ENCODE measurements around the gene RASAL1. TPM values are rescaled to one million over a fixed set of nuclear protein-coding genes. Genes with fewer than 3 reads are reported as not detected.

The RASAL1 gene
- total and polyA plus RNA-seq, 2 donors (not counting 1 experiment from before 2014, with no cell fraction given): 0.10 to 11.0 TPM

GRCh38 chr12:113128802-113129663 is 6.5 kb downstream of the RASAL1 start:
- peaks cover 32% of the 10 kb centered on the region for H3K4me1 Mint-ChIP-seq
- peak overlapping the region; percentile 48 for H3K4me3 Mint-ChIP-seq
- ChIA-PET POLR2A (no interaction called here), CTCF (interaction anchor here (0.8 to 3.7 kb wide), 3 partner anchors 24 to 54 kb away, joined by 3 to 26 read pairs (median 3); no protein-coding TSS in a partner anchor)
- Histone ChIP-seq H3K9ac (ENCODE audit: low read length) (no peak overlapping the region), H3K27ac (ENCODE audit: low read length in 2 of 2) (no peak overlapping the region), H3K4me3 (ENCODE audit: control extremely low read depth in 1 of 5, extremely low read depth in 1 of 5, insufficient read depth in 1 of 5, low read depth in 2 of 5, low read length in 4 of 5) (no peak overlapping the region), H3K9me3 (ENCODE audit: control extremely low read depth in 1 of 3, control insufficient read depth in 2 of 3, insufficient read depth in 1 of 3, low read length in 2 of 3) (no peaks in the 10 kb centered on the region), H2AFZ (ENCODE audit: insufficient read depth, low read depth, low read length, poor library complexity, severe bottlenecking) (no peak overlapping the region), H3K4me2 (replicated peaks; ENCODE audit: low read depth, low read length, poor library complexity, severe bottlenecking) (no peak overlapping the region), H3K79me2 (ENCODE audit: control insufficient read depth, insufficient read depth, low read length) (no peaks in the 10 kb centered on the region), H3K27me3 (replicated peaks in 1 of 4; ENCODE audit: control extremely low read depth in 1 of 4, control insufficient read depth in 3 of 4, insufficient read depth in 4 of 4, low read length in 3 of 4) (no peaks in the 10 kb centered on the region), H3K4me1 (ENCODE audit: control insufficient read depth in 2 of 2, insufficient read depth in 2 of 2, low read length in 2 of 2) (peaks cover 18 to 20% of the 10 kb centered on the region in 2 donors), H3K36me3 (replicated peaks in 1 of 2; ENCODE audit: control extremely low read depth in 1 of 2, control insufficient read depth in 1 of 2, extremely low read depth in 1 of 2, insufficient read depth in 2 of 2, low read length in 1 of 2) (no peaks in the 10 kb centered on the region), H4K20me1 (ENCODE audit: control insufficient read depth, insufficient read depth, low read length, poor library complexity, severe bottlenecking) (no peaks in the 10 kb centered on the region)
- WGBS (ENCODE audit: insufficient coverage): 58% methylated on average over 7 of the region's 9 CpGs
- peak; percentile 9 for ATAC-seq (ENCODE audit: low read depth)
- intact Hi-C loops (cut with micrococcal nuclease): no loop called here
- TF ChIP-seq EZH2 (IDR thresholded peaks at IDR 0.05; ENCODE audit: borderline replicate concordance, insufficient read depth, low read depth, low read length, poor library complexity, severe bottlenecking): no peak
- TF ChIP-seq CTCF (IDR thresholded peaks at IDR 0.05): no peak
- peak; percentile 46 for DNase-seq
- H3K27me3 Mint-ChIP-seq: no peaks in the 10 kb centered on the region
- H3K9me3 Mint-ChIP-seq (ENCODE audit: insufficient read depth): no peaks in the 10 kb centered on the region
- H3K27ac Mint-ChIP-seq: peak overlapping the region; percentile 42

DNA sequence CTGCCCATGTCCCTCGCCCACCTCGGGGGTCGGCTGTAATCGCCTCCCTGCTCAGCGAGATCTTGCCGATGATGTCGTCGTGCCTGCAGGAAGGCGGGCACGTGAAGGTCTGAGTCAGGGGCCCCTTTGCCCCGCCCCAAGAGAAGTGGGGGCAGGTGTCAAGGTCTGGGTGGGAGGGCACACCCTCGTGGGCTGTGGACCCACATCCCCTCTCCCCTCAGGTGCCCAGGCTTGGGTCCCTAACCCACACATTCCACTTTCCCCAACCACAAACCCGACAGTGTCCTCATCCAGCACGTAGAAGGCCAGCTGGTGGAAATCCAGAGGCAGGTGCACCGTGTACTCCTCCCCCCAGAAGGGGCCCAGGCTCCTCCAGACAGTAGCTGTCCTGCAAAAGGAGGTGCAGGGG is 7.8 kb downstream of the RASAL1 start:
- TF ChIP-seq EZH2 (IDR thresholded peaks at IDR 0.05; ENCODE audit: borderline replicate concordance, insufficient read depth, low read depth, low read length, poor library complexity, severe bottlenecking): no peak
- TF ChIP-seq CTCF (IDR thresholded peaks at IDR 0.05): no peak
- POLR2A ChIA-PET: no interaction called here
- no peaks in the 10 kb centered on the region for H3K36me3 ChIP-seq (replicated peaks in 1 of 2; ENCODE audit: control extremely low read depth in 1 of 2, control insufficient read depth in 1 of 2, extremely low read depth in 1 of 2, insufficient read depth in 2 of 2, low read length in 1 of 2)

More for the DNA sequence above, 7.8 kb downstream of the RASAL1 start:
- Histone ChIP-seq H3K4me3 (ENCODE audit: control extremely low read depth in 1 of 5, extremely low read depth in 1 of 5, insufficient read depth in 1 of 5, low read depth in 2 of 5, low read length in 4 of 5) (no peak overlapping the region), H2AFZ (ENCODE audit: insufficient read depth, low read depth, low read length, poor library complexity, severe bottlenecking) (no peak overlapping the region), H3K9ac (ENCODE audit: low read length) (no peak overlapping the region), H3K79me2 (ENCODE audit: control insufficient read depth, insufficient read depth, low read length) (no peaks in the 10 kb centered on the region), H3K9me3 (ENCODE audit: control extremely low read depth in 1 of 3, control insufficient read depth in 2 of 3, insufficient read depth in 1 of 3, low read length in 2 of 3) (peaks cover 0 to 3% (median 0%) of the 10 kb centered on the region in 3 donors), H3K4me1 (ENCODE audit: control insufficient read depth in 2 of 2, insufficient read depth in 2 of 2, low read length in 2 of 2) (peaks cover 18 to 20% of the 10 kb centered on the region in 2 donors), H4K20me1 (ENCODE audit: control insufficient read depth, insufficient read depth, low read length, poor library complexity, severe bottlenecking) (no peaks in the 10 kb centered on the region), H3K4me2 (replicated peaks; ENCODE audit: low read depth, low read length, poor library complexity, severe bottlenecking) (no peak overlapping the region), H3K27ac (ENCODE audit: low read length in 2 of 2) (no peak overlapping the region), H3K27me3 (replicated peaks in 1 of 4; ENCODE audit: control extremely low read depth in 1 of 4, control insufficient read depth in 3 of 4, insufficient read depth in 4 of 4, low read length in 3 of 4) (no peaks in the 10 kb centered on the region)
- Mint-ChIP-seq H3K27ac (no peak overlapping the region), H3K4me3 (no peak overlapping the region), H3K27me3 (no peaks in the 10 kb centered on the region), H3K4me1 (peaks cover 32% of the 10 kb centered on the region), H3K9me3 (ENCODE audit: insufficient read depth) (peaks cover 3% of the 10 kb centered on the region)
- ATAC-seq (ENCODE audit: low read depth): no peak
- DNase-seq: no peak
- intact Hi-C loops (cut with micrococcal nuclease): no loop called here
- CTCF ChIA-PET: interaction anchor here (0.8 kb wide), 1 partner anchor 26 kb away, joined by 4 read pairs; no protein-coding TSS in a partner anchor
- 53% methylated on average over 12 of the region's 15 CpGs for WGBS (ENCODE audit: insufficient coverage)
